GM19468 (cell line): ENCODE results near the gene MAP1LC3A.

ENCODE experiments used
- ATAC-seq: cut with Tn5 transposase; IDR thresholded peaks from one replicate; pipeline ENCODE4 v1.9.1; 2021; ENCODE audit warnings: mild to moderate bottlenecking, moderate library complexity, moderate number of reproducible peaks; ENCODE audit not compliant: unreplicated experiment; ENCODE audit errors: extremely low read depth

Gene MAP1LC3A

GRCh38 chr20:34528921-34529297, 29.6 kb upstream of the MAP1LC3A start:
- ATAC-seq: no peak

- no peak for ATAC-seq
Observed at GRCh38 chr20:34529742-34530141, 28.8 kb upstream of the MAP1LC3A start.

- ATAC-seq: no peak
Observed at GRCh38 chr20:34530342-34530741, 28.2 kb upstream of the MAP1LC3A start.

GRCh38 chr20:34531608-34532265, 26.8 kb upstream of the MAP1LC3A start:
- no peak for ATAC-seq

- ATAC-seq: no peak
Observed at GRCh38 chr20:34532320-34532719, 26.2 kb upstream of the MAP1LC3A start.

- ATAC-seq: no peak
Observed at GRCh38 chr20:34532756-34533155, 25.8 kb upstream of the MAP1LC3A start.

GRCh38 chr20:34534391-34535165, 23.9 kb upstream of the MAP1LC3A start:
- ATAC-seq: no peak

GRCh38 chr20:34535301-34535840, 23.1 kb upstream of the MAP1LC3A start:
- ATAC-seq: no peak

- no peak for ATAC-seq
Observed at GRCh38 chr20:34535857-34536256, 22.7 kb upstream of the MAP1LC3A start.

GRCh38 chr20:34536798-34537394, 21.6 kb upstream of the MAP1LC3A start:
- ATAC-seq: no peak

GRCh38 chr20:34537651-34538050, 20.9 kb upstream of the MAP1LC3A start:
- no peak for ATAC-seq

GRCh38 chr20:34538671-34539123, 19.8 kb upstream of the MAP1LC3A start:
- ATAC-seq: no peak

GRCh38 chr20:34539756-34540155, 18.8 kb upstream of the MAP1LC3A start:
- no peak for ATAC-seq

GRCh38 chr20:34540596-34541263, 17.8 kb upstream of the MAP1LC3A start:
- ATAC-seq: no peak

GRCh38 chr20:34541264-34541901, 17.1 kb upstream of the MAP1LC3A start:
- ATAC-seq: no peak

GRCh38 chr20:34541917-34542316, 16.6 kb upstream of the MAP1LC3A start:
- no peak for ATAC-seq

- ATAC-seq: no peak
Observed at GRCh38 chr20:34542439-34542838, 16.1 kb upstream of the MAP1LC3A start.

- no peak for ATAC-seq
Observed at GRCh38 chr20:34543463-34544056, 15.0 kb upstream of the MAP1LC3A start.

GRCh38 chr20:34544109-34544796, 14.3 kb upstream of the MAP1LC3A start:
- no peak for ATAC-seq
